ENCODE results near the gene UNC93A.

GRCh38 chr6:167247814-167248595 is 43.1 kb upstream of the UNC93A start:
- no peak for TF ChIP-seq CTCF (IDR thresholded peaks at IDR 0.05)
- no peak for TF ChIP-seq POLR2A (IDR thresholded peaks at IDR 0.05)

All from upper lobe of left lung (tissue), 4 donors.